Right lobe of liver (tissue), 6 donors: ENCODE measurements around the gene MSANTD1. TPM values are rescaled to one million over a fixed set of nuclear protein-coding genes. Genes with fewer than 3 reads are reported as not detected.

Experiments
- ATAC-seq, 4 donors: fragments of 200-7000 bp; cut with Tn5 transposase; one replicate each; pipeline ENCODE4 v1.9.1; 2020; ENCODE audit warnings: mild to moderate bottlenecking in 4 of 4, moderate library complexity in 4 of 4
- DNase-seq, 3 donors: peaks; one replicate each; pipeline ENCODE4 v3.0.0-alpha.2; 2020
- H3K27ac ChIP-seq, 3 donors: fragments of 200-600 bp; one replicate each; pipeline ENCODE4 v1.8.0; 2022
- H3K27me3 ChIP-seq, 2 donors: fragments of 200-600 bp; one replicate each; pipeline ENCODE4 v1.8.0; 2022
- H3K36me3 ChIP-seq, 4 donors: fragments of 200-600 bp; sonication (generic) in 1 of 4; one replicate each; pipeline versions ENCODE4 v1.5.1 to v1.8.0; 2017 to 2022; ENCODE audit warnings: control low read depth in 1 of 4
- H3K4me1 ChIP-seq, 4 donors: fragments of 200-600 bp; sonication (generic) in 1 of 4; one replicate each; pipeline versions ENCODE4 v1.5.1 to v1.8.0; 2017 to 2022; ENCODE audit warnings: control low read depth in 1 of 4
- H3K4me3 ChIP-seq, 3 donors: fragments of 200-600 bp; one replicate each; pipeline ENCODE4 v1.8.0; 2022
- H3K9me3 ChIP-seq, 4 donors: fragments of 200-600 bp; sonication (generic) in 1 of 4; one replicate each; pipeline versions ENCODE4 v1.5.1 to v1.8.0; 2017 to 2022; ENCODE audit warnings: control low read depth in 1 of 4
- POLR2A ChIP-seq: fragments of 450-650 bp; IDR thresholded peaks from one replicate; pipeline ENCODE4 v1.6.1; 2017; ENCODE audit warnings: antibody characterized with exemption, mild to moderate bottlenecking
- whole genome bisulfite sequencing: methylation state at CpG from one replicate; pipeline ENCODE4 v1.1.6; 2018; ENCODE audit warnings: low coverage, low lambda C conversion rate; ENCODE audit not compliant: insufficient coverage; ENCODE audit errors: missing lambda C conversion rate; 5-methylcytosine and 5-hydroxymethylcytosine counted together
- intact Hi-C, 2 donors: fragments of 100-400 bp; cut with DNase I; formaldehyde crosslinking; loops; one replicate each; pipeline versions ENCODE4 v1.11.2 to v1.14.1; 2022
- total RNA-seq, 6 experiments: library from RNA; depleted of rRNA in 2 of 6; stranded (reverse); fragments of >200 nt in 2 of 6; fragmentation: NEBNext Ultra II Directional in 3 of 6; extraction: Animal tissue kit (Norgen Biotek cat#: 25700) in 3 of 6; gene quantifications; one replicate each; pipeline versions ENCODE4 v1.1.0 to v1.2.4, GENCODE V29; 2016 to 2023
- TF ChIP-seq, protein P1 (sequence below), 4 donors: fragments of 200-600 bp in 3 of 4; fragments of 450-650 bp in 1 of 4; IDR thresholded peaks; one replicate each; pipeline versions ENCODE4 v1.5.1 to v1.8.0; 2016 to 2022; ENCODE audit warnings: antibody characterized with exemption in 4 of 4, mild to moderate bottlenecking in 2 of 4
- donor health status: DM: no; HTN: yes; CAD: no.
- donor health status: DM: no; HTN: no; CAD: no.
- donor health status: DM: no; HTN: no; CAD: no.
- donor health status: DM: no; HTN: yes; CAD: no.
- donor health status: DM: no; HTN: yes; CAD: no.

Gene MSANTD1
- total RNA-seq, 6 experiments from 2014 or later, result 0.46 to 0.84 (median 0.64) TPM; not detected in 1

DNA sequence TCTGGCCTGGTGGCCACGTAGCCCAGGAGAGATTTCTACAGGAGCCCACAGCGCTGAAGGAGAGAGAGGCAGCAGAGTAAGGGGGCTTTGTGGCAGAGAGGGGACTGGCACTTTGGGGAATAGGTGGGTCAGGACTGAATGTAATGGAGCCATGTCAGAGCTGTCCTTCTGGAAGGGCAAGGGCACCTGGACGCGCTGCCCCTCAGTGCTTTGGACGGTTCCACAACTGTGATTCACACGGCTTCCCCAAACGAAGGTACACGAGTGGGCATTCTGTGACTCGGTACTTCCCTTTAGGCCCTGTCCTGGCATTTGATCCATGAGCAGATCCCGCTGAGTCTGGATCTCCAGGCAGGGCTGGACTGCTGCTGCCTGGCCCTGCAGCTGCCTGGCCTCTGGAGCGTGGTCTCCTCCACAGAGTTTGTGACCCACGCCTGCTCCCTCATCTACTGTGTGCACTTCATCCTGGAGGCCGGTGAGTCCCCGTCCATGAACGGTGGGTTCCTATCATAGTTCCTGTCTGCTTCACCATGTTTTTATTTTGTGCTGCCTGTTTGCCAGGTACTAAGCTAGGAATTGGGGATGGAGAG is 35.2 kb upstream of the MSANTD1 start:
- ATAC-seq (no peak), DNase-seq (no peak)
- no peaks in the 10 kb centered on the region for H3K9me3 ChIP-seq
- H3K36me3 ChIP-seq, result peaks cover 6 to 81% (median 29%) of the 10 kb centered on the region in 4 donors
- no peaks in the 10 kb centered on the region for H3K4me1 ChIP-seq
- no peaks in the 10 kb centered on the region for H3K27me3 ChIP-seq
- H3K27ac ChIP-seq, result no peak overlapping the region
- intact Hi-C loops, result no loop called here
- TF ChIP-seq POLR2A, result no peak
- TF ChIP-seq, protein P1, sequence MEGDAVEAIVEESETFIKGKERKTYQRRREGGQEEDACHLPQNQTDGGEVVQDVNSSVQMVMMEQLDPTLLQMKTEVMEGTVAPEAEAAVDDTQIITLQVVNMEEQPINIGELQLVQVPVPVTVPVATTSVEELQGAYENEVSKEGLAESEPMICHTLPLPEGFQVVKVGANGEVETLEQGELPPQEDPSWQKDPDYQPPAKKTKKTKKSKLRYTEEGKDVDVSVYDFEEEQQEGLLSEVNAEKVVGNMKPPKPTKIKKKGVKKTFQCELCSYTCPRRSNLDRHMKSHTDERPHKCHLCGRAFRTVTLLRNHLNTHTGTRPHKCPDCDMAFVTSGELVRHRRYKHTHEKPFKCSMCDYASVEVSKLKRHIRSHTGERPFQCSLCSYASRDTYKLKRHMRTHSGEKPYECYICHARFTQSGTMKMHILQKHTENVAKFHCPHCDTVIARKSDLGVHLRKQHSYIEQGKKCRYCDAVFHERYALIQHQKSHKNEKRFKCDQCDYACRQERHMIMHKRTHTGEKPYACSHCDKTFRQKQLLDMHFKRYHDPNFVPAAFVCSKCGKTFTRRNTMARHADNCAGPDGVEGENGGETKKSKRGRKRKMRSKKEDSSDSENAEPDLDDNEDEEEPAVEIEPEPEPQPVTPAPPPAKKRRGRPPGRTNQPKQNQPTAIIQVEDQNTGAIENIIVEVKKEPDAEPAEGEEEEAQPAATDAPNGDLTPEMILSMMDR (IDR thresholded peaks at IDR 0.05), result no peak
- H3K4me3 ChIP-seq, result no peak overlapping the region
- 97% methylated on average over 8 of the region's 15 CpGs for whole genome bisulfite sequencing

DNA sequence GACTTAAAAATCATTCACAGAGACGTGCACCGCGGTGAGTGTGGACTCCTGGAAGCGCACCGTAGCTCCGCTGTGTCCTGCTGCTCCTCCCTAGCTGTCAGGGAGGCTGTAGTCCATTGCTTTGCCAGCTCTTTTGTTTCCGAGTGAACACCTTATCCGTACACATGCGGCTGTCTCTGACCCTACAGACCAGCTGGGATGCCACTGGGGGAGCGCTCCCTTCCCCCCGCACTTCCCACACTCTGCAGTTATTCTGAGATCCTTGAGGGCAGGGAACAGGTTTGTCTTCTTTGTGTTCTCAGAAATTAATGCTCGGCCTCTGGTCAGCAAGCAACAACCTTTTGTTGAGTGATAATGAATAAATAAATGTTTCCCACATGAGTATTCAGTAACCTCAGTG is 33.7 kb upstream of the MSANTD1 start:
- peaks cover 6 to 81% (median 32%) of the 10 kb centered on the region in 4 donors for H3K36me3 ChIP-seq
- WGBS, result 94% methylated on average over 9 of the region's 12 CpGs
- H3K27me3 ChIP-seq, result no peaks in the 10 kb centered on the region

DNA sequence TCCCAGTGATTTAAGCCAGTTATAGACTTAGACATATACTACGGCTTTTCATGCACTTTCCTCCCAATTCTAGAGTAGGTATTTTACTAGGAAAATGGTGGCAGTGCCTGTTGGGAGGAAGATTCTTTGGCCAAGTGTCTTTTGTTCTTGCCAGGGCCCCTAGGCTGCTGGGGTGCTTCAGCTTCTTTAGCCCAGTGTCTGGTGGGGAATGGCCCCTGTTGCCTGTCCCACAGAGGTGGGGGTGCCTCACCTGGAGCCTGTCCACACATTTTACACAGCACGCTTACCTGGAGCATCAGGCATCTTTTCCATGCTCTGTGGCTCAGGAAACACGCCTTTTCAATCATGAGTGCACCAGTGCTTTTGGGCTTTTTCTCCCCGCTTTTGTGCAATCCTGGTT is 33.2 kb upstream of the MSANTD1 start:
- Histone ChIP-seq H3K9me3 (no peaks in the 10 kb centered on the region), H3K36me3 (peaks cover 6 to 84% (median 32%) of the 10 kb centered on the region in 4 donors), H3K4me3 (no peak overlapping the region), H3K27ac (no peak overlapping the region), H3K4me1 (no peaks in the 10 kb centered on the region), H3K27me3 (no peaks in the 10 kb centered on the region)
- peak in 1 of 3 donors; percentile 14 for DNase-seq
- intact Hi-C loops, result no loop called here
- WGBS, result 100% methylated on average over 2 of the region's 4 CpGs
- no peak for ATAC-seq
- no peak for TF ChIP-seq POLR2A
- TF ChIP-seq, protein P1 (IDR thresholded peaks at IDR 0.05), result no peak

More for the DNA sequence above, 33.7 kb upstream of the MSANTD1 start:
- intact Hi-C loops, result no loop called here
- Histone ChIP-seq H3K9me3 (no peaks in the 10 kb centered on the region), H3K4me1 (no peaks in the 10 kb centered on the region), H3K4me3 (no peak overlapping the region), H3K27ac (no peak overlapping the region)
- no peak for TF ChIP-seq POLR2A
- TF ChIP-seq, protein P1 (IDR thresholded peaks at IDR 0.05), result no peak
- DNase-seq (peak in 1 of 3 donors; percentile 31), ATAC-seq (no peak)

DNA sequence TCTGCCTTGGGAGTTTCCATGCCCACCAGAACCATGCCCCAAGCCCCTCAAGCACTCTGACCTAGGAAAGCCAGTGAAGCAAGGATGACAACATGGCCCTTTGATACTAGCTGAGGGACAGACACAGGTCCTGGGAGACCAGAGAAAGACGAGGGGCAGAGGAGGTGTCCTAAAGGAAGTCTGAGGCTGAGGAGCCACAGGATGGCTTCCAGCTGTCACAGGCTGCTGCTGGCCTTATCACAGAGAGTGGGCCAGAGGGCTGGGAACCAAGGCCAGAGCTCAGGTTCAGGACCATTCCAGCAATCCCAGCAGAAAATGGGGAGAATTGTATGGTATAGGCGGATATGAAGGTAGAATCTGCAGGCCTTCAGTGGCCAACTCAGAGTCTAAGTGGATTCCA is 31.7 kb upstream of the MSANTD1 start:
- DNase-seq, result no peak
- peaks cover 6 to 93% (median 30%) of the 10 kb centered on the region in 4 donors for H3K36me3 ChIP-seq
- WGBS, result 80% methylated on average over 2 of the region's 2 CpGs

More for the DNA sequence above, 31.7 kb upstream of the MSANTD1 start:
- Histone ChIP-seq H3K9me3 (no peaks in the 10 kb centered on the region), H3K27ac (no peak overlapping the region), H3K4me1 (no peaks in the 10 kb centered on the region), H3K4me3 (no peak overlapping the region), H3K27me3 (no peaks in the 10 kb centered on the region)
- ATAC-seq, result no peak
- TF ChIP-seq, protein P1 (IDR thresholded peaks at IDR 0.05), result no peak
- TF ChIP-seq POLR2A, result no peak
- intact Hi-C loops, result no loop called here
